Effector CD4-positive, alpha-beta T cell (primary cell): ENCODE measurements around the gene DENND11.
"Not testable (repeated sequence)": the region's sequence is repeated elsewhere in the genome, so short reads cannot be mapped to it uniquely, and the experiment has no call there.

Experiments used
- DNase-seq: peaks from one replicate; pipeline ENCODE4 v3.0.0-alpha.2; 2020

The DENND11 gene

GRCh38 chr7:141706239-141707064 is 4.5 kb upstream of the DENND11 start:
- DNase-seq = no peak

- no peak for DNase-seq
Measured at GRCh38 chr7:141704741-141705140, 2.8 kb upstream of the DENND11 start.

- DNase-seq = no peak
Measured at GRCh38 chr7:141704112-141704511, 2.1 kb upstream of the DENND11 start.

GRCh38 chr7:141702892-141703291 is 926 bp upstream of the DENND11 start:
- no peak for DNase-seq

- DNase-seq = peak; percentile 68
Measured at GRCh38 chr7:141701489-141702046, 398 bp downstream of the DENND11 start.

- no peak for DNase-seq
Measured at GRCh38 chr7:141700848-141701371, 1.1 kb downstream of the DENND11 start.

- no peak for DNase-seq
Measured at GRCh38 chr7:141700296-141700847, 1.6 kb downstream of the DENND11 start.

- DNase-seq = no peak
Measured at GRCh38 chr7:141699860-141700259, 2.1 kb downstream of the DENND11 start.

- no peak for DNase-seq
Measured at GRCh38 chr7:141698247-141699015, 3.5 kb downstream of the DENND11 start.

- DNase-seq = no peak
Measured at GRCh38 chr7:141697211-141697871, 4.6 kb downstream of the DENND11 start.

GRCh38 chr7:141696348-141696747 is 5.6 kb downstream of the DENND11 start:
- no peak for DNase-seq

GRCh38 chr7:141695803-141696289 is 6.1 kb downstream of the DENND11 start:
- no peak for DNase-seq

- no peak for DNase-seq
Measured at GRCh38 chr7:141693082-141693481, 8.9 kb downstream of the DENND11 start.

- no peak for DNase-seq
Measured at GRCh38 chr7:141691961-141692360, 10.0 kb downstream of the DENND11 start.

GRCh38 chr7:141691540-141691939 is 10.4 kb downstream of the DENND11 start:
- DNase-seq = no peak

- DNase-seq = not testable (repeated sequence)
Measured at GRCh38 chr7:141689072-141689825, 12.7 kb downstream of the DENND11 start.

- DNase-seq = no peak
Measured at GRCh38 chr7:141688043-141688442, 13.9 kb downstream of the DENND11 start.

GRCh38 chr7:141686670-141687069 is 15.3 kb downstream of the DENND11 start:
- DNase-seq = no peak

- no peak for DNase-seq
Measured at GRCh38 chr7:141686074-141686473, 15.9 kb downstream of the DENND11 start.

- no peak for DNase-seq
Measured at GRCh38 chr7:141685285-141686023, 16.5 kb downstream of the DENND11 start.

- no peak for DNase-seq
Measured at GRCh38 chr7:141679014-141679413, 23.0 kb downstream of the DENND11 start.
